Right lobe of liver (tissue), 6 donors: ENCODE measurements around the gene ZNF341. TPM values are rescaled to one million over a fixed set of nuclear protein-coding genes. Genes with fewer than 3 reads are reported as not detected.

Experiments used
- ATAC-seq, 4 donors: fragments of 200-7000 bp; cut with Tn5 transposase; one replicate each; pipeline ENCODE4 v1.9.1; 2020; ENCODE audit warnings: mild to moderate bottlenecking in 4 of 4, moderate library complexity in 4 of 4
- DNase-seq, 3 donors: peaks; one replicate each; pipeline ENCODE4 v3.0.0-alpha.2; 2020
- H3K27ac ChIP-seq, 3 donors: fragments of 200-600 bp; one replicate each; pipeline ENCODE4 v1.8.0; 2022
- H3K27me3 ChIP-seq, 2 donors: fragments of 200-600 bp; one replicate each; pipeline ENCODE4 v1.8.0; 2022
- H3K36me3 ChIP-seq, 4 donors: fragments of 200-600 bp; sonication (generic) in 1 of 4; one replicate each; pipeline versions ENCODE4 v1.5.1 to v1.8.0; 2017 to 2022; ENCODE audit warnings: control low read depth in 1 of 4
- H3K4me1 ChIP-seq, 4 donors: fragments of 200-600 bp; sonication (generic) in 1 of 4; one replicate each; pipeline versions ENCODE4 v1.5.1 to v1.8.0; 2017 to 2022; ENCODE audit warnings: control low read depth in 1 of 4
- H3K4me3 ChIP-seq, 3 donors: fragments of 200-600 bp; one replicate each; pipeline ENCODE4 v1.8.0; 2022
- H3K9me3 ChIP-seq, 4 donors: fragments of 200-600 bp; sonication (generic) in 1 of 4; one replicate each; pipeline versions ENCODE4 v1.5.1 to v1.8.0; 2017 to 2022; ENCODE audit warnings: control low read depth in 1 of 4
- POLR2A ChIP-seq: fragments of 450-650 bp; IDR thresholded peaks from one replicate; pipeline ENCODE4 v1.6.1; 2017; ENCODE audit warnings: antibody characterized with exemption, mild to moderate bottlenecking
- WGBS: methylation state at CpG from one replicate; pipeline ENCODE4 v1.1.6; 2018; ENCODE audit warnings: low coverage, low lambda C conversion rate; ENCODE audit not compliant: insufficient coverage; ENCODE audit errors: missing lambda C conversion rate; 5-methylcytosine and 5-hydroxymethylcytosine counted together
- intact Hi-C, 2 donors: fragments of 100-400 bp; cut with DNase I; formaldehyde crosslinking; loops; one replicate each; pipeline versions ENCODE4 v1.11.2 to v1.14.1; 2022
- total RNA-seq, 6 experiments: library from RNA; depleted of rRNA in 2 of 6; stranded (reverse); fragments of >200 nt in 2 of 6; fragmentation: NEBNext Ultra II Directional in 3 of 6; extraction: Animal tissue kit (Norgen Biotek cat#: 25700) in 3 of 6; gene quantifications; one replicate each; pipeline versions ENCODE4 v1.1.0 to v1.2.4, GENCODE V29; 2016 to 2023
- TF ChIP-seq, protein P1 (sequence below), 4 donors: fragments of 200-600 bp in 3 of 4; fragments of 450-650 bp in 1 of 4; IDR thresholded peaks; one replicate each; pipeline versions ENCODE4 v1.5.1 to v1.8.0; 2016 to 2022; ENCODE audit warnings: antibody characterized with exemption in 4 of 4, mild to moderate bottlenecking in 2 of 4
- donor health status: DM: no; HTN: yes; CAD: no.
- donor health status: DM: no; HTN: no; CAD: no.
- donor health status: DM: no; HTN: no; CAD: no.
- donor health status: DM: no; HTN: yes; CAD: no.
- donor health status: DM: no; HTN: yes; CAD: no.

ZNF341 gene
- total RNA-seq, 6 experiments from 2014 or later = 0.99 to 2.0 (median 1.6) TPM

DNA sequence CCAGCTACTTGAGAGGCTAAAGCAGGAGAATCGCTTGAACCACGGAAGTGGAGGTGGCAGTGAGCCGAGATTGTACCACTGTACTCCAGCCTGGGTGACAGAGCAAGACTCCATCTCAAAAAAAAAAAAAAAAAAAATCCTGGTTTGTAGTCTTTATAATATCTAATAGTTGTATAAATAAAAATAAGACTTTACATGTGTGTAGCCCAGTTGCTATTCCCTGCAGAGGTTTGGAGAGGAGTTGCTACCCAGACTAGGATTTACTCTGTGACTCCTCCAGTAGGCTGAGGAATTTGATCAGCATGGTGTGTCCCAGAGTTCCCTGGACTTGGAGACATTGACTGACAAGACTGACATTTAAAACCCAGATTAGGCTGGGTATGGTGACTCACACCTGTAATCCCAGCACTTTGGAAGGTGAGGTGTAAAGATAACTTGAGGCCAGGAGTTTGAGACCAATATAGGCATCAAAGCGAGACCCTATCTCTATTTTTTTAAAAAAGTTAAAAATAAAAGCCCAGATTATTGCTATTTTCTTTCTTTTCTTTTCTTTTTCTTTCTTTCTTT lies 89.6 kb downstream of the ZNF341 start:
- H3K4me1 ChIP-seq = peaks cover 0 to 28% (median 7%) of the 10 kb centered on the region in 4 donors
- peak in 1 of 4 donors; percentile 26 for ATAC-seq
- 58% methylated on average over 4 of the region's 4 CpGs for WGBS
- intact Hi-C loops = no loop called here
- no peaks in the 10 kb centered on the region for H3K36me3 ChIP-seq
- no peak overlapping the region for H3K27ac ChIP-seq
- H3K9me3 ChIP-seq = no peaks in the 10 kb centered on the region
- DNase-seq = no peak
- H3K4me3 ChIP-seq = no peak overlapping the region
- no peak for TF ChIP-seq POLR2A
- TF ChIP-seq, protein P1, sequence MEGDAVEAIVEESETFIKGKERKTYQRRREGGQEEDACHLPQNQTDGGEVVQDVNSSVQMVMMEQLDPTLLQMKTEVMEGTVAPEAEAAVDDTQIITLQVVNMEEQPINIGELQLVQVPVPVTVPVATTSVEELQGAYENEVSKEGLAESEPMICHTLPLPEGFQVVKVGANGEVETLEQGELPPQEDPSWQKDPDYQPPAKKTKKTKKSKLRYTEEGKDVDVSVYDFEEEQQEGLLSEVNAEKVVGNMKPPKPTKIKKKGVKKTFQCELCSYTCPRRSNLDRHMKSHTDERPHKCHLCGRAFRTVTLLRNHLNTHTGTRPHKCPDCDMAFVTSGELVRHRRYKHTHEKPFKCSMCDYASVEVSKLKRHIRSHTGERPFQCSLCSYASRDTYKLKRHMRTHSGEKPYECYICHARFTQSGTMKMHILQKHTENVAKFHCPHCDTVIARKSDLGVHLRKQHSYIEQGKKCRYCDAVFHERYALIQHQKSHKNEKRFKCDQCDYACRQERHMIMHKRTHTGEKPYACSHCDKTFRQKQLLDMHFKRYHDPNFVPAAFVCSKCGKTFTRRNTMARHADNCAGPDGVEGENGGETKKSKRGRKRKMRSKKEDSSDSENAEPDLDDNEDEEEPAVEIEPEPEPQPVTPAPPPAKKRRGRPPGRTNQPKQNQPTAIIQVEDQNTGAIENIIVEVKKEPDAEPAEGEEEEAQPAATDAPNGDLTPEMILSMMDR (IDR thresholded peaks at IDR 0.05) = no peak
- no peaks in the 10 kb centered on the region for H3K27me3 ChIP-seq

DNA sequence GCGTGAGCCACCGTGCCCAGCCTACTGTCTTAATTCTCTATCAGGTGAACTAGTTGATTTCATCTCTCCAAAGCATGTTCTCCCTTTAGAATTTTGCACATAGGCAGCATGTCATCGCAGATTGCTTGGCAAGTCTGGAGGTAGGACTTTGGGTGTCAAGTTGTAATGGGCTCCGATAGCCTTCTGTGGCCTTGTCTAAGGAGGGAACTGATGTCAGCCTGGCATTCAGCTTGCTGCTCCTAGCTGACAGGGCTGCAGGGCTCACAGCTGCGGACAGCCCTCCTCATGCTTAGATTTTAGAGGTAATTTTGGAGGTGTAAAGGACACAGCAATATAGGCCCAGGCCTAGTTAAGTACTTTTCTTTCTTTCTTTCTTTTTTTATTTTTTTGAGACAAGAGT lies 90.6 kb downstream of the ZNF341 start:
- no peak overlapping the region for H3K4me3 ChIP-seq
- no peak for DNase-seq
- H3K27me3 ChIP-seq = no peaks in the 10 kb centered on the region
- no peaks in the 10 kb centered on the region for H3K9me3 ChIP-seq
- no peak for ATAC-seq
- WGBS = 92% methylated on average over 5 of the region's 5 CpGs
- TF ChIP-seq POLR2A = no peak
- TF ChIP-seq, protein P1 (IDR thresholded peaks at IDR 0.05) = no peak
- H3K36me3 ChIP-seq = no peaks in the 10 kb centered on the region
- no peak overlapping the region for H3K27ac ChIP-seq
- H3K4me1 ChIP-seq = peaks cover 0 to 38% (median 13%) of the 10 kb centered on the region in 4 donors
- intact Hi-C loops = no loop called here

DNA sequence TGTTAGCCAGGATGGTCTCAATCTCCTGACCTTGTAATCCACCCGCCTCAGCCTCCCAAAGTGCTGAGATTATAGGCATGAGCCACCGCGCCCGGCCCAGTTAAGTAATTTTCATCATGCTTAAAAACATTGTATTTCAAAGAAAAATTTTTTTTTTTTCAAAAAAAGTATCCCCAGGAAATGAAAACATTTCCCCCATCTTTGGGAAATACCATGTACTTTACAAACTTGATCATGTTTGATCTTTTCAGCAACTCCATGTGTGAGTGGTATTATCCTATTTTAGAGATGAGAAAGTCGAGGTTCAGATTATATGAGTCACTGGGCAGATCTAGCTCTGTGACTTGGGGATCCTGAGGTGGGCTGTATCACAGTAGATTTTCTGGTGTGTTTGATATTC lies 91.2 kb downstream of the ZNF341 start:
- no peak overlapping the region for H3K27ac ChIP-seq
- no peak for ATAC-seq
- H3K4me3 ChIP-seq = no peak overlapping the region
- no peak for DNase-seq
- no peaks in the 10 kb centered on the region for H3K9me3 ChIP-seq
- no peaks in the 10 kb centered on the region for H3K27me3 ChIP-seq
- WGBS = 84% methylated on average over 5 of the region's 5 CpGs
- intact Hi-C loops = no loop called here
- no peaks in the 10 kb centered on the region for H3K36me3 ChIP-seq
- peaks cover 0 to 44% (median 14%) of the 10 kb centered on the region in 4 donors for H3K4me1 ChIP-seq
- no peak for TF ChIP-seq POLR2A
- TF ChIP-seq, protein P1 (IDR thresholded peaks at IDR 0.05) = no peak

DNA sequence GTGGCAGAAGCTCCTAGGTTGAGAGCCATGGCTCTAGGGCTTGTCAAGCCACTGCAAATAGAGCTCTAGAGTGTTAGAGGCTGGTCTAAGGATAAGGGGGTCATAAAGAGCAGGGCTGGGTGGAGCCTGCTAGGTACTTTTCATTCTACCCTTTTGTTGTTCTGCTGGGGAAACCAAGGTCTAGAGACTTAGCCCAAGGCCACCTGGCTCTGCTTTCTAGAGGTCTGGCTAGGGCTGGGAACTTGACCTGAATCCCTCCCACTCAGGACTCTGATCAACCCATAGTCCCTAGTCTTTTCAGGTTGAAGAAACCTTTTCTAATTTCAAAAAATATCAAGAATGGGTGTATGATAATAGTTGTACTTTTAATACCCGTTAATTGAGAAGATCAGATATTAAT lies 93.1 kb downstream of the ZNF341 start:
- no peak overlapping the region for H3K27ac ChIP-seq
- DNase-seq = no peak
- ATAC-seq = no peak
- H3K27me3 ChIP-seq = no peaks in the 10 kb centered on the region
- H3K9me3 ChIP-seq = no peaks in the 10 kb centered on the region
- TF ChIP-seq, protein P1 (IDR thresholded peaks at IDR 0.05) = no peak
- no peak for TF ChIP-seq POLR2A
- no peak overlapping the region for H3K4me3 ChIP-seq
- WGBS = 100% methylated on average over 1 of the region's 1 CpG
- H3K36me3 ChIP-seq = no peaks in the 10 kb centered on the region
- intact Hi-C loops = no loop called here
- peaks cover 0 to 55% (median 14%) of the 10 kb centered on the region in 4 donors for H3K4me1 ChIP-seq
